HepG2 (cell line): Measurements from ENCODE around the gene INO80C. TPM values are rescaled to one million over a fixed set of nuclear protein-coding genes. Genes with fewer than 3 reads are reported as not detected.

Experiments
- ELF4 ChIP-seq: sonication (generic); formaldehyde crosslinking; IDR thresholded peaks from 2 replicates; pipeline ENCODE4 v1.5.0; 2020; ENCODE audit warnings: missing genetic modification reagents, mild to moderate bottlenecking, moderate library complexity, borderline replicate concordance
- FOXA3 ChIP-seq: IDR thresholded peaks from 2 replicates; pipeline ENCODE4 v1.6.1; 2016; ENCODE audit warnings: missing genetic modification reagents, missing compliant biosample characterization
- GATAD2A ChIP-seq: IDR thresholded peaks from 2 replicates; pipeline ENCODE4 v1.6.1; 2016
- GLI4 ChIP-seq: sonication (generic); formaldehyde crosslinking; IDR thresholded peaks from 2 replicates; pipeline ENCODE4 v1.5.1; 2020; ENCODE audit warnings: missing genetic modification reagents, mild to moderate bottlenecking, moderate library complexity, borderline replicate concordance
- MAFG ChIP-seq: sonication (generic); formaldehyde crosslinking; IDR thresholded peaks from 2 replicates; pipeline ENCODE4 v1.5.1; 2020; ENCODE audit warnings: mild to moderate bottlenecking, missing genetic modification reagents
- NFKB2 ChIP-seq: sonication (generic); formaldehyde crosslinking; IDR thresholded peaks from 2 replicates; pipeline ENCODE4 v1.4.0; 2020; ENCODE audit warnings: missing genetic modification reagents, borderline replicate concordance
- NKX3-1 ChIP-seq: sonication (generic); formaldehyde crosslinking; IDR thresholded peaks from 2 replicates; pipeline ENCODE4 v1.5.0; 2020; ENCODE audit warnings: missing genetic modification reagents
- NR2F1 ChIP-seq, 2 experiments: fragments of 450-650 bp in 1 of 2; formaldehyde crosslinking in 1 of 2; IDR thresholded peaks; 2 replicates each; pipeline versions ENCODE4 v1.5.0 to v1.6.1; 2016 to 2020; ENCODE audit warnings: mild to moderate bottlenecking in 1 of 2, missing compliant biosample characterization in 1 of 2, missing genetic modification reagents in 1 of 2, moderate library complexity in 1 of 2
- ONECUT2 ChIP-seq: sonication (generic); formaldehyde crosslinking; IDR thresholded peaks from 2 replicates; pipeline ENCODE4 v1.4.0; 2020; ENCODE audit warnings: missing genetic modification reagents
- SRF ChIP-seq: IDR thresholded peaks from 2 replicates; pipeline ENCODE4 v1.6.1; 2011; ENCODE audit warnings: mild to moderate bottlenecking, low read depth, low read length, moderate library complexity
- TAF15 ChIP-seq: fragments of 200-400 bp; formaldehyde crosslinking; IDR thresholded peaks from one replicate; pipeline ENCODE4 v1.6.1; 2018; ENCODE audit warnings: mild to moderate bottlenecking, low read depth, low read length; ENCODE audit not compliant: poor library complexity, severe bottlenecking
- ZNF382 ChIP-seq: sonication (generic); formaldehyde crosslinking; IDR thresholded peaks from 2 replicates; pipeline ENCODE4 v1.5.0; 2020; ENCODE audit warnings: missing genetic modification reagents, mild to moderate bottlenecking, borderline replicate concordance
- ZNF432 ChIP-seq: sonication (generic); formaldehyde crosslinking; IDR thresholded peaks from 2 replicates; pipeline ENCODE4 v1.5.0; 2020; ENCODE audit warnings: missing genetic modification reagents, mild to moderate bottlenecking, borderline replicate concordance
- ZNF510 ChIP-seq: sonication (generic); formaldehyde crosslinking; IDR thresholded peaks from 2 replicates; pipeline ENCODE4 v1.4.0; 2020; ENCODE audit warnings: low read depth, mild to moderate bottlenecking, missing genetic modification reagents
- ZNF552 ChIP-seq: sonication (generic); formaldehyde crosslinking; IDR thresholded peaks from 2 replicates; pipeline ENCODE4 v1.9.0; 2022; ENCODE audit warnings: missing genetic modification reagents, mild to moderate bottlenecking, borderline replicate concordance
- ZNF773 ChIP-seq: sonication (generic); formaldehyde crosslinking; IDR thresholded peaks from 2 replicates; pipeline ENCODE4 v1.4.0; 2020; ENCODE audit warnings: missing genetic modification reagents, borderline replicate concordance
- polyA plus RNA-seq, 8 experiments: library from polyadenylated mRNA; depleted of rRNA in 3 of 8; stranded (reverse) in 7 of 8; unstranded in 1 of 8; fragments of >200 nt; fragmentation: Illumina TruSeq in 4 of 8; extraction: Trizol in 4 of 8; gene quantifications; 2 replicates each; pipeline versions ENCODE4 v1.2.1 to v1.2.3, GENCODE V29; 2011 to 2016; ENCODE audit warnings: low read depth in 4 of 8, missing spikeins in 1 of 8, mixed read lengths in 1 of 8; ENCODE audit not compliant: insufficient read depth in 1 of 8
- total RNA-seq, 5 experiments: library from RNA; depleted of rRNA; stranded (reverse); fragments of >200 nt; fragmentation: Illumina TruSeq; extraction: Trizol; gene quantifications; 2 replicates each; pipeline ENCODE4 v1.2.3, GENCODE V29; 2016; ENCODE audit warnings: low read depth in 1 of 5
- TF ChIP-seq, protein P1 (sequence below): IDR thresholded peaks from 2 replicates; pipeline ENCODE4 v1.6.1; 2016; ENCODE audit warnings: missing compliant biosample characterization, missing genetic modification reagents, borderline replicate concordance
- TF ChIP-seq, protein P2 (sequence below): sonication (generic); formaldehyde crosslinking; IDR thresholded peaks from 2 replicates; pipeline ENCODE4 v1.5.0; 2020; ENCODE audit warnings: missing genetic modification reagents, mild to moderate bottlenecking, borderline replicate concordance
- TF ChIP-seq, protein P3 (sequence below): IDR thresholded peaks from 2 replicates; pipeline ENCODE4 v1.6.1; 2016
- TF ChIP-seq, protein P4 (sequence below): sonication (generic); formaldehyde crosslinking; IDR thresholded peaks from 2 replicates; pipeline ENCODE4 v1.5.0; 2020; ENCODE audit warnings: missing genetic modification reagents
- TF ChIP-seq, protein P5 (sequence below): sonication (generic); formaldehyde crosslinking; IDR thresholded peaks from 2 replicates; pipeline ENCODE4 v1.4.0; 2020; ENCODE audit warnings: missing genetic modification reagents, borderline replicate concordance
- TF ChIP-seq, protein P6 (sequence below): sonication (generic); formaldehyde crosslinking; IDR thresholded peaks from 2 replicates; pipeline ENCODE4 v1.5.0; 2020; ENCODE audit warnings: mild to moderate bottlenecking, missing genetic modification reagents, borderline replicate concordance

Gene INO80C
- total and polyA plus RNA-seq, 2 of the 13 experiments (the other 11 are each of a cell fraction or from before 2014, with no cell fraction given): 8.2 to 15.4 TPM

DNA sequence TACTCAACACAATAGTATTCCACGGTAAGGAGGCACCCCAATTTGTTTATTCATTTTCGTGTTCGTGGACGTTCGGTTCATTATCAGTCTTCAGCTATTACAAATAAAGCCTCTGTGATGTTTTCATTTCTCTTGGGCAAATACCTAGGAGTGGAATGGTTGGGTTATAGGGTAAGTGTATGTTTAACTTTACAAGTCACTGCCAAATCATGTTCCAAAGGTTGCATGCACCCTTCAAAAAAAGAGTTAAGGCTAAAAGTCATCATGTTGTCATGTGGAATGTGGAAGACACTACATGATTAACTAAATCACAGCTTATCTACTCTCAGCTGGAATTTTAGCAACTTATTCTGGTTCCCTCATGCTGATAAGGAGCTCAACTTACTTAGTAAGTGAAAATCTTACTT is 15.8 kb downstream of the INO80C start (continued):
- TF ChIP-seq, protein P1, sequence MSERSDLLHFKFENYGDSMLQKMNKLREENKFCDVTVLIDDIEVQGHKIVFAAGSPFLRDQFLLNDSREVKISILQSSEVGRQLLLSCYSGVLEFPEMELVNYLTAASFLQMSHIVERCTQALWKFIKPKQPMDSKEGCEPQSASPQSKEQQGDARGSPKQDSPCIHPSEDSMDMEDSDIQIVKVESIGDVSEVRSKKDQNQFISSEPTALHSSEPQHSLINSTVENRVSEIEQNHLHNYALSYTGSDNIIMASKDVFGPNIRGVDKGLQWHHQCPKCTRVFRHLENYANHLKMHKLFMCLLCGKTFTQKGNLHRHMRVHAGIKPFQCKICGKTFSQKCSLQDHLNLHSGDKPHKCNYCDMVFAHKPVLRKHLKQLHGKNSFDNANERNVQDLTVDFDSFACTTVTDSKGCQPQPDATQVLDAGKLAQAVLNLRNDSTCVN (CRISPR knock-in tag): no peak
- TF ChIP-seq ZNF552 (CRISPR knock-in tag) (no peak), GATAD2A (peak; percentile 67), ZNF510 (CRISPR knock-in tag) (no peak), ZNF773 (CRISPR knock-in tag) (no peak), SRF (no peak), ONECUT2 (CRISPR knock-in tag) (no peak), ZNF382 (CRISPR knock-in tag) (no peak), NFKB2 (CRISPR knock-in tag) (no peak), GLI4 (CRISPR knock-in tag) (no peak), ZNF432 (no peak), FOXA3 (CRISPR knock-in tag) (peak; percentile 63), ELF4 (CRISPR knock-in tag) (no peak), TAF15 (no peak), MAFG (CRISPR knock-in tag) (no peak), NR2F1 (CRISPR knock-in tag; IDR thresholded peaks at IDR 0.05) (peak in 1 of 2 experiments; percentile 65; a peak in 2 of 4 replicates), NKX3-1 (no peak)
- TF ChIP-seq, protein P2, sequence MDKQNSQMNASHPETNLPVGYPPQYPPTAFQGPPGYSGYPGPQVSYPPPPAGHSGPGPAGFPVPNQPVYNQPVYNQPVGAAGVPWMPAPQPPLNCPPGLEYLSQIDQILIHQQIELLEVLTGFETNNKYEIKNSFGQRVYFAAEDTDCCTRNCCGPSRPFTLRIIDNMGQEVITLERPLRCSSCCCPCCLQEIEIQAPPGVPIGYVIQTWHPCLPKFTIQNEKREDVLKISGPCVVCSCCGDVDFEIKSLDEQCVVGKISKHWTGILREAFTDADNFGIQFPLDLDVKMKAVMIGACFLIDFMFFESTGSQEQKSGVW: no peak
- TF ChIP-seq, protein P3, sequence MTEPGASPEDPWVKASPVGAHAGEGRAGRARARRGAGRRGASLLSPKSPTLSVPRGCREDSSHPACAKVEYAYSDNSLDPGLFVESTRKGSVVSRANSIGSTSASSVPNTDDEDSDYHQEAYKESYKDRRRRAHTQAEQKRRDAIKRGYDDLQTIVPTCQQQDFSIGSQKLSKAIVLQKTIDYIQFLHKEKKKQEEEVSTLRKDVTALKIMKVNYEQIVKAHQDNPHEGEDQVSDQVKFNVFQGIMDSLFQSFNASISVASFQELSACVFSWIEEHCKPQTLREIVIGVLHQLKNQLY (CRISPR knock-in tag): peak; percentile 52; the same call in 1 of the 2 replicates
- TF ChIP-seq, protein P4, sequence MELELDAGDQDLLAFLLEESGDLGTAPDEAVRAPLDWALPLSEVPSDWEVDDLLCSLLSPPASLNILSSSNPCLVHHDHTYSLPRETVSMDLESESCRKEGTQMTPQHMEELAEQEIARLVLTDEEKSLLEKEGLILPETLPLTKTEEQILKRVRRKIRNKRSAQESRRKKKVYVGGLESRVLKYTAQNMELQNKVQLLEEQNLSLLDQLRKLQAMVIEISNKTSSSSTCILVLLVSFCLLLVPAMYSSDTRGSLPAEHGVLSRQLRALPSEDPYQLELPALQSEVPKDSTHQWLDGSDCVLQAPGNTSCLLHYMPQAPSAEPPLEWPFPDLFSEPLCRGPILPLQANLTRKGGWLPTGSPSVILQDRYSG: no peak
- TF ChIP-seq, protein P5, sequence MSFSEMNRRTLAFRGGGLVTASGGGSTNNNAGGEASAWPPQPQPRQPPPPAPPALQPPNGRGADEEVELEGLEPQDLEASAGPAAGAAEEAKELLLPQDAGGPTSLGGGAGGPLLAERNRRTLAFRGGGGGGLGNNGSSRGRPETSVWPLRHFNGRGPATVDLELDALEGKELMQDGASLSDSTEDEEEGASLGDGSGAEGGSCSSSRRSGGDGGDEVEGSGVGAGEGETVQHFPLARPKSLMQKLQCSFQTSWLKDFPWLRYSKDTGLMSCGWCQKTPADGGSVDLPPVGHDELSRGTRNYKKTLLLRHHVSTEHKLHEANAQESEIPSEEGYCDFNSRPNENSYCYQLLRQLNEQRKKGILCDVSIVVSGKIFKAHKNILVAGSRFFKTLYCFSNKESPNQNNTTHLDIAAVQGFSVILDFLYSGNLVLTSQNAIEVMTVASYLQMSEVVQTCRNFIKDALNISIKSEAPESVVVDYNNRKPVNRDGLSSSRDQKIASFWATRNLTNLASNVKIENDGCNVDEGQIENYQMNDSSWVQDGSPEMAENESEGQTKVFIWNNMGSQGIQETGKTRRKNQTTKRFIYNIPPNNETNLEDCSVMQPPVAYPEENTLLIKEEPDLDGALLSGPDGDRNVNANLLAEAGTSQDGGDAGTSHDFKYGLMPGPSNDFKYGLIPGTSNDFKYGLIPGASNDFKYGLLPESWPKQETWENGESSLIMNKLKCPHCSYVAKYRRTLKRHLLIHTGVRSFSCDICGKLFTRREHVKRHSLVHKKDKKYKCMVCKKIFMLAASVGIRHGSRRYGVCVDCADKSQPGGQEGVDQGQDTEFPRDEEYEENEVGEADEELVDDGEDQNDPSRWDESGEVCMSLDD: no peak
- TF ChIP-seq, protein P6, sequence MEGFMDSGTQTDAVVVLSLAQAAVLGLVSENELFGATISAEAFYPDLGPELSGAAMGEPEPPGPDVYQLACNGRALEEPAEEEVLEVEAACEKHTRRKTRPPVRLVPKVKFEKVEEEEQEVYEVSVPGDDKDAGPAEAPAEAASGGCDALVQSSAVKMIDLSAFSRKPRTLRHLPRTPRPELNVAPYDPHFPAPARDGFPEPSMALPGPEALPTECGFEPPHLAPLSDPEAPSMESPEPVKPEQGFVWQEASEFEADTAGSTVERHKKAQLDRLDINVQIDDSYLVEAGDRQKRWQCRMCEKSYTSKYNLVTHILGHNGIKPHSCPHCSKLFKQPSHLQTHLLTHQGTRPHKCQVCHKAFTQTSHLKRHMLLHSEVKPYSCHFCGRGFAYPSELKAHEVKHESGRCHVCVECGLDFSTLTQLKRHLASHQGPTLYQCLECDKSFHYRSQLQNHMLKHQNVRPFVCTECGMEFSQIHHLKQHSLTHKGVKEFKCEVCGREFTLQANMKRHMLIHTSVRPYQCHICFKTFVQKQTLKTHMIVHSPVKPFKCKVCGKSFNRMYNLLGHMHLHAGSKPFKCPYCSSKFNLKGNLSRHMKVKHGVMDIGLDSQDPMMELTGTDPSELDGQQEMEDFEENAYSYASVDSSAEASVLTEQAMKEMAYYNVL (CRISPR knock-in tag): no peak
